K562 (cell line): Measurements from ENCODE around the gene TMEM120B. TPM values are rescaled to one million over a fixed set of nuclear protein-coding genes. Genes with fewer than 3 reads are reported as not detected.

ENCODE experiments used
- CHCHD3 ChIP-seq: fragments of 250-450 bp; sonication (Bioruptor Pico); IDR thresholded peaks from 2 replicates; pipeline ENCODE4 v2.1.2; 2022; ENCODE audit warnings: mild to moderate bottlenecking
- CREM ChIP-seq: IDR thresholded peaks from 2 replicates; pipeline ENCODE4 v1.6.1; 2014; ENCODE audit warnings: antibody characterized with exemption, low read depth
- DMBX1 ChIP-seq: fragments of 250-450 bp; sonication (Bioruptor Pico); IDR thresholded peaks from 2 replicates; pipeline ENCODE4 v1.8.0; 2022; ENCODE audit warnings: inconsistent platforms, mild to moderate bottlenecking, moderate library complexity, borderline replicate concordance
- GATAD2A ChIP-seq: fragments of 450-650 bp; IDR thresholded peaks from 2 replicates; pipeline ENCODE4 v1.6.1; 2017
- ILK ChIP-seq: fragments of 450-650 bp; IDR thresholded peaks from 2 replicates; pipeline ENCODE4 v1.6.1; 2016; ENCODE audit warnings: missing genetic modification characterization, low read depth, mild to moderate bottlenecking, missing compliant biosample characterization, moderate library complexity, borderline replicate concordance
- KLF1 ChIP-seq: fragments of 450-650 bp; IDR thresholded peaks from 2 replicates; pipeline ENCODE4 v1.6.1; 2016; ENCODE audit warnings: missing genetic modification characterization, missing compliant biosample characterization
- NCOA1 ChIP-seq: fragments of 450-650 bp; IDR thresholded peaks from 2 replicates; pipeline ENCODE4 v1.6.1; 2016; ENCODE audit warnings: low read depth
- NCOR1 ChIP-seq: fragments of 450-650 bp; IDR thresholded peaks from 2 replicates; pipeline ENCODE4 v1.6.1; 2016; ENCODE audit warnings: mild to moderate bottlenecking, moderate library complexity
- NFRKB ChIP-seq: fragments of 450-650 bp; IDR thresholded peaks from 2 replicates; pipeline ENCODE4 v1.6.1; 2016; ENCODE audit warnings: low read depth
- OTX1 ChIP-seq: fragments of 450-650 bp; formaldehyde crosslinking; IDR thresholded peaks from 2 replicates; pipeline ENCODE4 v1.4.0; 2022; ENCODE audit warnings: mild to moderate bottlenecking
- POLR2AphosphoS2 ChIP-seq: IDR thresholded peaks from 2 replicates; pipeline ENCODE4 v1.6.1; 2012; ENCODE audit warnings: low read length, improper control_type of control experiment
- SP1 ChIP-seq: sonication (generic); formaldehyde crosslinking; IDR thresholded peaks from 2 replicates; pipeline ENCODE4 v1.8.1; 2022; ENCODE audit warnings: mild to moderate bottlenecking, missing genetic modification reagents
- ZBTB7A ChIP-seq: IDR thresholded peaks from 2 replicates; pipeline ENCODE4 v1.6.1; 2011; ENCODE audit warnings: low read depth, mild to moderate bottlenecking, low read length, moderate library complexity, borderline replicate concordance; ENCODE audit not compliant: control insufficient read depth
- ZNF212 ChIP-seq: fragments of 450-650 bp; formaldehyde crosslinking; IDR thresholded peaks from 2 replicates; pipeline ENCODE4 v1.4.0; 2020; ENCODE audit warnings: mild to moderate bottlenecking
- ZNF23 ChIP-seq: fragments of 250-450 bp; sonication (Bioruptor Pico); IDR thresholded peaks from 2 replicates; pipeline ENCODE4 v1.4.0; 2020; ENCODE audit warnings: mild to moderate bottlenecking
- ZNF695 ChIP-seq: fragments of 450-650 bp; formaldehyde crosslinking; IDR thresholded peaks from 2 replicates; pipeline ENCODE4 v1.4.0; 2020; ENCODE audit warnings: mild to moderate bottlenecking, moderate library complexity
- polyA plus RNA-seq, 8 experiments: library from polyadenylated mRNA; depleted of rRNA in 4 of 8; stranded (reverse) in 5 of 8; unstranded in 3 of 8; fragments of >200 nt; fragmentation: Nextera tagmentation in 2 of 8; fragmentation: Illumina TruSeq in 1 of 8; extraction: Ambion mirVana in 2 of 8; extraction: Trizol in 1 of 8; gene quantifications; 2 replicates each; pipeline versions ENCODE4 v1.2.1 to v1.2.3, GENCODE V29; 2011 to 2014; ENCODE audit warnings: inconsistent platforms in 1 of 8, missing spikeins in 1 of 8
- total RNA-seq, 7 experiments: library from RNA; depleted of rRNA in 6 of 7; stranded (reverse); fragments of >200 nt in 6 of 7; fragmentation: Illumina TruSeq in 2 of 7; extraction: Trizol in 2 of 7; gene quantifications; 2 replicates each; pipeline versions ENCODE4 v1.2.1 to v1.2.3, GENCODE V29; 2011 to 2021; ENCODE audit warnings: low replicate concordance in 1 of 7
- TF ChIP-seq, protein P1 (sequence below): sonication (generic); formaldehyde crosslinking; IDR thresholded peaks from 2 replicates; pipeline ENCODE4 v1.8.1; 2023; ENCODE audit warnings: mild to moderate bottlenecking, missing genetic modification reagents
- TF ChIP-seq, protein P2 (sequence below): fragments of 450-650 bp; IDR thresholded peaks from 2 replicates; pipeline ENCODE4 v1.6.1; 2016; ENCODE audit warnings: borderline replicate concordance
- TF ChIP-seq, protein P3 (sequence below): fragments of 250-450 bp; sonication (Bioruptor Pico); IDR thresholded peaks from 2 replicates; pipeline ENCODE4 v1.4.0; 2020

Gene TMEM120B
- total and polyA plus RNA-seq, 9 of the 15 experiments (the other 6 are each of a cell fraction or from before 2014, with no cell fraction given), result 1.7 to 18.6 (median 7.4) TPM

DNA sequence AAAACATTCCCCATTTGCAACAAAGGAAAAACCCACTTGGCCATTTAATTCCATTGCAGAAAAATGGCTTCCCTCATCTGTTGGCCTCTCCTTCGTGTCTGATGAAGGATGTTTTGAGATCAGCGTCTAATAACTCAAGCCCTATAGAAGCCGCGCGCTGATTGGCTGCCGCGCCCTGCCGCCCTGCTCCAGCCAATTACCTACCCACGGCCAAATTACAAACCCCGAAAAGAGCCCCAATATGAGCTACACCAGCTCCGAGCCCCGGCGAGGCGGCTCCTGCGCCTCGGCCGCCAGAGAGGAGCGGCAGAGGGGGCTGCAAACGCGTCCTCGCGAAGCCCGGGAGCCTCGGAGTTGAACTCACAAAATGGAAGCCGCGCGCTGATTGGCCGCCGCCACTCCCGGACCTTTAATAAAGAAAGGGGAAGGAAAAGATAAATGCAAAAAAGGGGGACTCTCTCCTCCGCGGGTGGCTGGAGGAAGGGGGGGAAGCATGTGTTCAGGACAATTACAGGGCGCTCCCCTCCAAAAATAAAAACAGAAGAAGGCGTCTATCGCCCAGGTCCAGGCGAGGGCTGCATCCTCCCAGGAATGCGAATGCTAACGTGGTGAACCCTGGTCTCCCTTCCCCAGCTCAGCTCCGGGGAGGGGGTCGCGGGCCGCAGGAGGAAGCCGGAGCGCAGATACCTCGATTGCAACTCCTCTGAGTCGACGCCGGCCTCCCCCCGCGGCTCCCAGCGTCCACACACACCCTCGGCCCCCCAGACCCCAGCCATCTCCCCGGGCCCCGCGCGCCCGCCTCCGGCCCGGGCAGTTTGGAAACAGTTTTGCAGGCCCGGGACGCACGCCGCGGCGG lies 90.5 kb downstream of the TMEM120B start (continued):
- TF ChIP-seq NCOA1, result no peak
- no peak for TF ChIP-seq ZNF695 (CRISPR knock-in tag)
- TF ChIP-seq, protein P1, sequence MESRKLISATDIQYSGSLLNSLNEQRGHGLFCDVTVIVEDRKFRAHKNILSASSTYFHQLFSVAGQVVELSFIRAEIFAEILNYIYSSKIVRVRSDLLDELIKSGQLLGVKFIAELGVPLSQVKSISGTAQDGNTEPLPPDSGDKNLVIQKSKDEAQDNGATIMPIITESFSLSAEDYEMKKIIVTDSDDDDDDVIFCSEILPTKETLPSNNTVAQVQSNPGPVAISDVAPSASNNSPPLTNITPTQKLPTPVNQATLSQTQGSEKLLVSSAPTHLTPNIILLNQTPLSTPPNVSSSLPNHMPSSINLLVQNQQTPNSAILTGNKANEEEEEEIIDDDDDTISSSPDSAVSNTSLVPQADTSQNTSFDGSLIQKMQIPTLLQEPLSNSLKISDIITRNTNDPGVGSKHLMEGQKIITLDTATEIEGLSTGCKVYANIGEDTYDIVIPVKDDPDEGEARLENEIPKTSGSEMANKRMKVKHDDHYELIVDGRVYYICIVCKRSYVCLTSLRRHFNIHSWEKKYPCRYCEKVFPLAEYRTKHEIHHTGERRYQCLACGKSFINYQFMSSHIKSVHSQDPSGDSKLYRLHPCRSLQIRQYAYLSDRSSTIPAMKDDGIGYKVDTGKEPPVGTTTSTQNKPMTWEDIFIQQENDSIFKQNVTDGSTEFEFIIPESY, result no peak
- TF ChIP-seq ZNF212, result no peak
- peak; percentile 100 for TF ChIP-seq NFRKB
- TF ChIP-seq DMBX1 (CRISPR knock-in tag), result 0 out of 2 replicates have a peak, but pooled peaks have one; percentile 44
- TF ChIP-seq NCOR1, result peak; percentile 17; the same call in 1 of the 2 replicates
- TF ChIP-seq CHCHD3 (CRISPR knock-in tag), result peak; percentile 59; the same call in 1 of the 2 replicates
- no peak for TF ChIP-seq ZNF23 (CRISPR knock-in tag)
- TF ChIP-seq POLR2AphosphoS2, result peak; percentile 94
- TF ChIP-seq KLF1 (tag), result no peak
- peak; percentile 97 for TF ChIP-seq ZBTB7A
- TF ChIP-seq, protein P2, sequence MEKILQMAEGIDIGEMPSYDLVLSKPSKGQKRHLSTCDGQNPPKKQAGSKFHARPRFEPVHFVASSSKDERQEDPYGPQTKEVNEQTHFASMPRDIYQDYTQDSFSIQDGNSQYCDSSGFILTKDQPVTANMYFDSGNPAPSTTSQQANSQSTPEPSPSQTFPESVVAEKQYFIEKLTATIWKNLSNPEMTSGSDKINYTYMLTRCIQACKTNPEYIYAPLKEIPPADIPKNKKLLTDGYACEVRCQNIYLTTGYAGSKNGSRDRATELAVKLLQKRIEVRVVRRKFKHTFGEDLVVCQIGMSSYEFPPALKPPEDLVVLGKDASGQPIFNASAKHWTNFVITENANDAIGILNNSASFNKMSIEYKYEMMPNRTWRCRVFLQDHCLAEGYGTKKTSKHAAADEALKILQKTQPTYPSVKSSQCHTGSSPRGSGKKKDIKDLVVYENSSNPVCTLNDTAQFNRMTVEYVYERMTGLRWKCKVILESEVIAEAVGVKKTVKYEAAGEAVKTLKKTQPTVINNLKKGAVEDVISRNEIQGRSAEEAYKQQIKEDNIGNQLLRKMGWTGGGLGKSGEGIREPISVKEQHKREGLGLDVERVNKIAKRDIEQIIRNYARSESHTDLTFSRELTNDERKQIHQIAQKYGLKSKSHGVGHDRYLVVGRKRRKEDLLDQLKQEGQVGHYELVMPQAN, result no peak
- TF ChIP-seq CREM, result peak; percentile 57; the same call in 1 of the 2 replicates
- TF ChIP-seq ILK (tag), result no peak
- no peak for TF ChIP-seq GATAD2A
- peak; percentile 54 for TF ChIP-seq OTX1
- TF ChIP-seq, protein P3, sequence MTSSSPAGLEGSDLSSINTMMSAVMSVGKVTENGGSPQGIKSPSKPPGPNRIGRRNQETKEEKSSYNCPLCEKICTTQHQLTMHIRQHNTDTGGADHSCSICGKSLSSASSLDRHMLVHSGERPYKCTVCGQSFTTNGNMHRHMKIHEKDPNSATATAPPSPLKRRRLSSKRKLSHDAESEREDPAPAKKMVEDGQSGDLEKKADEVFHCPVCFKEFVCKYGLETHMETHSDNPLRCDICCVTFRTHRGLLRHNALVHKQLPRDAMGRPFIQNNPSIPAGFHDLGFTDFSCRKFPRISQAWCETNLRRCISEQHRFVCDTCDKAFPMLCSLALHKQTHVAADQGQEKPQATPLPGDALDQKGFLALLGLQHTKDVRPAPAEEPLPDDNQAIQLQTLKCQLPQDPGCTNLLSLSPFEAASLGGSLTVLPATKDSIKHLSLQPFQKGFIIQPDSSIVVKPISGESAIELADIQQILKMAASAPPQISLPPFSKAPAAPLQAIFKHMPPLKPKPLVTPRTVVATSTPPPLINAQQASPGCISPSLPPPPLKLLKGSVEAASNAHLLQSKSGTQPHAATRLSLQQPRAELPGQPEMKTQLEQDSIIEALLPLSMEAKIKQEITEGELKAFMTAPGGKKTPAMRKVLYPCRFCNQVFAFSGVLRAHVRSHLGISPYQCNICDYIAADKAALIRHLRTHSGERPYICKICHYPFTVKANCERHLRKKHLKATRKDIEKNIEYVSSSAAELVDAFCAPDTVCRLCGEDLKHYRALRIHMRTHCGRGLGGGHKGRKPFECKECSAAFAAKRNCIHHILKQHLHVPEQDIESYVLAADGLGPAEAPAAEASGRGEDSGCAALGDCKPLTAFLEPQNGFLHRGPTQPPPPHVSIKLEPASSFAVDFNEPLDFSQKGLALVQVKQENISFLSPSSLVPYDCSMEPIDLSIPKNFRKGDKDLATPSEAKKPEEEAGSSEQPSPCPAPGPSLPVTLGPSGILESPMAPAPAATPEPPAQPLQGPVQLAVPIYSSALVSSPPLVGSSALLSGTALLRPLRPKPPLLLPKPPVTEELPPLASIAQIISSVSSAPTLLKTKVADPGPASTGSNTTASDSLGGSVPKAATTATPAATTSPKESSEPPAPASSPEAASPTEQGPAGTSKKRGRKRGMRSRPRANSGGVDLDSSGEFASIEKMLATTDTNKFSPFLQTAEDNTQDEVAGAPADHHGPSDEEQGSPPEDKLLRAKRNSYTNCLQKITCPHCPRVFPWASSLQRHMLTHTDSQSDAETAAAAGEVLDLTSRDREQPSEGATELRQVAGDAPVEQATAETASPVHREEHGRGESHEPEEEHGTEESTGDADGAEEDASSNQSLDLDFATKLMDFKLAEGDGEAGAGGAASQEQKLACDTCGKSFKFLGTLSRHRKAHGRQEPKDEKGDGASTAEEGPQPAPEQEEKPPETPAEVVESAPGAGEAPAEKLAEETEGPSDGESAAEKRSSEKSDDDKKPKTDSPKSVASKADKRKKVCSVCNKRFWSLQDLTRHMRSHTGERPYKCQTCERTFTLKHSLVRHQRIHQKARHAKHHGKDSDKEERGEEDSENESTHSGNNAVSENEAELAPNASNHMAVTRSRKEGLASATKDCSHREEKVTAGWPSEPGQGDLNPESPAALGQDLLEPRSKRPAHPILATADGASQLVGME, result 0 out of 2 replicates have a peak, but pooled peaks have one; percentile 5
- peak; percentile 31; the same call in 1 of the 2 replicates for TF ChIP-seq SP1 (CRISPR knock-in tag)
